ENCODE data around the gene ZNF57.
A peak's percentile ranks its signal among the peaks of the same experiment; 100 is the strongest.

ZNF57 gene

GRCh38 chr19:2944775-2945574 is 44.2 kb downstream of the ZNF57 start, which contains the start of gene ZNF77:
Gene ZNF77, minus strand, starts transcription at chr19:2944971. Its CDS starts 131 bp downstream, at chr19:2944840.
- peak within 1 kb of the TSS; percentile 86 to 88 for H3K4me3 ChIP-seq (replicated peaks in 1 of 2; ENCODE audit: low read depth in 2 of 2, low read length in 2 of 2)
- TF ChIP-seq CTCF (IDR thresholded peaks at IDR 0.05; ENCODE audit: low read depth, low read length): no peak

GRCh38 chr19:2945575-2946184 is 45.0 kb downstream of the ZNF57 start:
- DNase-seq (ENCODE audit: low read depth in 2 of 2): no peak
- peak overlapping the region; percentile 86 to 88 for H3K4me3 ChIP-seq (replicated peaks in 1 of 2; ENCODE audit: low read depth in 2 of 2, low read length in 2 of 2)
- no peak for TF ChIP-seq CTCF (IDR thresholded peaks at IDR 0.05; ENCODE audit: low read depth, low read length)

More at GRCh38 chr19:2944775-2945574, 44.2 kb downstream of the ZNF57 start, which contains the start of gene ZNF77:
- peak; percentile 99 for DNase-seq (ENCODE audit: low read depth in 2 of 2)

- no peak for TF ChIP-seq CTCF (IDR thresholded peaks at IDR 0.05; ENCODE audit: low read depth, low read length)
- H3K4me3 ChIP-seq (replicated peaks in 1 of 2; ENCODE audit: low read depth in 2 of 2, low read length in 2 of 2): peak overlapping the region; percentile 73 to 85
- peak in 1 of 2 donors; percentile 79 for DNase-seq (ENCODE audit: low read depth in 2 of 2)
Measured at GRCh38 chr19:2949939-2950285, 49.2 kb downstream of the ZNF57 start.

GRCh38 chr19:2950286-2951124 is 49.8 kb downstream of the ZNF57 start:
- peak overlapping the region; percentile 73 to 85 for H3K4me3 ChIP-seq (replicated peaks in 1 of 2; ENCODE audit: low read depth in 2 of 2, low read length in 2 of 2)
- TF ChIP-seq CTCF (IDR thresholded peaks at IDR 0.05; ENCODE audit: low read depth, low read length): no peak
- peak; percentile 100 for DNase-seq (ENCODE audit: low read depth in 2 of 2)

- TF ChIP-seq CTCF (IDR thresholded peaks at IDR 0.05; ENCODE audit: low read depth, low read length): no peak
- H3K4me3 ChIP-seq (replicated peaks in 1 of 2; ENCODE audit: low read depth in 2 of 2, low read length in 2 of 2): no peak overlapping the region
- peak in 1 of 2 donors; percentile 32 for DNase-seq (ENCODE audit: low read depth in 2 of 2)
Measured at GRCh38 chr19:2952953-2953481, 52.3 kb downstream of the ZNF57 start.

GRCh38 chr19:2957160-2957559 is 56.4 kb downstream of the ZNF57 start:
- H3K4me3 ChIP-seq (replicated peaks in 1 of 2; ENCODE audit: low read depth in 2 of 2, low read length in 2 of 2): no peak overlapping the region
- TF ChIP-seq CTCF (IDR thresholded peaks at IDR 0.05; ENCODE audit: low read depth, low read length): no peak

More at GRCh38 chr19:2957160-2957559, 56.4 kb downstream of the ZNF57 start:
- DNase-seq (ENCODE audit: low read depth in 2 of 2): no peak
